IgD-negative memory B cell (primary cell): Measurements from ENCODE around the gene GPX5. TPM values are rescaled to one million over a fixed set of nuclear protein-coding genes. Genes with fewer than 3 reads are reported as not detected.
"Not testable (repeated sequence)": the region's sequence is repeated elsewhere in the genome, so short reads cannot be mapped to it uniquely, and the experiment has no call there.

ENCODE experiments used
- H3K27ac Mint-ChIP-seq, 3 donors: one replicate each; pipeline ENCODE4 v1.8.0; 2020 to 2022; ENCODE audit warnings: mild to moderate bottlenecking in 3 of 3, mixed read lengths in 3 of 3, moderate library complexity in 1 of 3
- H3K27me3 Mint-ChIP-seq: one replicate; pipeline ENCODE4 v1.8.0; 2021; ENCODE audit warnings: mixed read lengths
- H3K36me3 Mint-ChIP-seq: one replicate; pipeline ENCODE4 v1.8.0; 2020; ENCODE audit warnings: mild to moderate bottlenecking, mixed read lengths
- H3K4me1 Mint-ChIP-seq, 3 donors: one replicate each; pipeline ENCODE4 v1.8.0; 2020 to 2022; ENCODE audit warnings: mixed read lengths in 3 of 3, mild to moderate bottlenecking in 1 of 3
- H3K4me3 Mint-ChIP-seq, 4 donors: one replicate each; pipeline ENCODE4 v1.8.0; 2020 to 2022; ENCODE audit warnings: mild to moderate bottlenecking in 4 of 4, mixed read lengths in 4 of 4, moderate library complexity in 3 of 4
- H3K9me3 Mint-ChIP-seq, 3 donors: one replicate each; pipeline ENCODE4 v1.8.0; 2020 to 2021; ENCODE audit warnings: mixed read lengths in 3 of 3, mild to moderate bottlenecking in 1 of 3
- polyA plus RNA-seq: library from polyadenylated mRNA; unstranded; fragments of 300-500 nt; fragmentation: Illumina TruSeq; gene quantifications from one replicate; pipeline ENCODE4 v1.2.3, GENCODE V29; 2021

The GPX5 gene
- polyA plus RNA-seq, 1 donor from 2014 or later: not detected

DNA sequence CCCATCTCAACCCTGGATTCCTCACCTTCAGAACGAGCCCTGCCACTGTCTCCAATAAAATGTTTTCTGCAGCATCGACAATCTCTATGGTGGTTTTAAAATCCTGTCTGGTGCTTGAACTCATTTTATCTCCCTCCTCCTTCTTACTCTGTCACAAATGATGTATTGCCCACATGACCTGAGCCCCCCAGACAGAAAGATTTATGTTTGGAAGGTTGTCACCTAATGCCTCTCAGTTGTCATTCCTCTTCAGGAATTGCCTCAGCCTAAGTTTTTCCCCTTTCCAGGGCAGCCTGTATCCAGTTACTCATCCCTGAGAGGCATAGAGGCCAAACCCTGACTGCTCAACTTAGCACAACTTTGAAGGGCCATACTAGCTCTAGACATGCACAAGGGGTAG is 9.2 kb downstream of the GPX5 start:
- Mint-ChIP-seq H3K27ac (no peak overlapping the region), H3K9me3 (peaks cover 0 to 6% (median 0%) of the 10 kb centered on the region in 3 donors), H3K4me1 (peaks cover 0 to 6% (median 5%) of the 10 kb centered on the region in 3 donors), H3K4me3 (no peak overlapping the region), H3K27me3 (peaks cover 34% of the 10 kb centered on the region), H3K36me3 (peaks cover 3% of the 10 kb centered on the region)

DNA sequence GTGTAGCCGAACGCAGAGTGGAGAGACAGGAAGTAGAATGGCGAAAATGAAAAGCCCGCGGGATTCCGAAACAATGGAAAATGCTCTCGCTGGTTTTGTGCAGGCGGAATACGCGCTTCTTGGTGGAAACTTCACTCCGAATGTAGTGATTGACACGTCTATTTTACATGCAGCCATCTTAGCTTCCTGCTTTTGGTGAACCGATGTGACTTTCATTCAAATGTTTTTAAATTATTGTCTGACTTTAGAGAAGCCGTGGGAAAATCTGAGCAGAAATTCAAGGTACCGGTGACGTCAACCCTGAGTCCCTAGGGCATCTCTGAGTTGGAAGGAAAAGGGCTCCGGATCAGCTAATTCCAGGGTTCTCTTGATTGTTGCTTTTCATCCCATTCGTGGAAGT is 11.4 kb downstream of the GPX5 start:
- H3K4me1 Mint-ChIP-seq: peaks cover 6 to 9% (median 6%) of the 10 kb centered on the region in 3 donors
- H3K9me3 Mint-ChIP-seq: peaks cover 0 to 16% (median 13%) of the 10 kb centered on the region in 3 donors
- H3K27me3 Mint-ChIP-seq: peaks cover 38% of the 10 kb centered on the region
- peak overlapping the region in 2 of 4 donors; percentile 49 to 84 for H3K4me3 Mint-ChIP-seq
- H3K27ac Mint-ChIP-seq: no peak overlapping the region
- peaks cover 3% of the 10 kb centered on the region for H3K36me3 Mint-ChIP-seq

GRCh38 chr6:28537509-28538140 is 11.9 kb downstream of the GPX5 start:
- peak overlapping the region in 1 of 3 donors; percentile 17 for H3K27ac Mint-ChIP-seq
- H3K4me1 Mint-ChIP-seq: peaks cover 6 to 13% (median 11%) of the 10 kb centered on the region in 3 donors
- H3K4me3 Mint-ChIP-seq: peak overlapping the region in 2 of 4 donors; percentile 49 to 84
- H3K27me3 Mint-ChIP-seq: peaks cover 43% of the 10 kb centered on the region
- peaks cover 0 to 17% (median 16%) of the 10 kb centered on the region in 3 donors for H3K9me3 Mint-ChIP-seq
- H3K36me3 Mint-ChIP-seq: peaks cover 3% of the 10 kb centered on the region

GRCh38 chr6:28541996-28542395 is 16.3 kb downstream of the GPX5 start:
- Mint-ChIP-seq H3K4me1 (peaks cover 15 to 27% (median 24%) of the 10 kb centered on the region in 3 donors), H3K4me3 (peak overlapping the region; percentile 9 to 86 (median 78)), H3K36me3 (no peaks in the 10 kb centered on the region), H3K9me3 (peaks cover 0 to 17% (median 16%) of the 10 kb centered on the region in 3 donors), H3K27ac (peak overlapping the region in 1 of 3 donors; percentile 63), H3K27me3 (peaks cover 44% of the 10 kb centered on the region)

DNA sequence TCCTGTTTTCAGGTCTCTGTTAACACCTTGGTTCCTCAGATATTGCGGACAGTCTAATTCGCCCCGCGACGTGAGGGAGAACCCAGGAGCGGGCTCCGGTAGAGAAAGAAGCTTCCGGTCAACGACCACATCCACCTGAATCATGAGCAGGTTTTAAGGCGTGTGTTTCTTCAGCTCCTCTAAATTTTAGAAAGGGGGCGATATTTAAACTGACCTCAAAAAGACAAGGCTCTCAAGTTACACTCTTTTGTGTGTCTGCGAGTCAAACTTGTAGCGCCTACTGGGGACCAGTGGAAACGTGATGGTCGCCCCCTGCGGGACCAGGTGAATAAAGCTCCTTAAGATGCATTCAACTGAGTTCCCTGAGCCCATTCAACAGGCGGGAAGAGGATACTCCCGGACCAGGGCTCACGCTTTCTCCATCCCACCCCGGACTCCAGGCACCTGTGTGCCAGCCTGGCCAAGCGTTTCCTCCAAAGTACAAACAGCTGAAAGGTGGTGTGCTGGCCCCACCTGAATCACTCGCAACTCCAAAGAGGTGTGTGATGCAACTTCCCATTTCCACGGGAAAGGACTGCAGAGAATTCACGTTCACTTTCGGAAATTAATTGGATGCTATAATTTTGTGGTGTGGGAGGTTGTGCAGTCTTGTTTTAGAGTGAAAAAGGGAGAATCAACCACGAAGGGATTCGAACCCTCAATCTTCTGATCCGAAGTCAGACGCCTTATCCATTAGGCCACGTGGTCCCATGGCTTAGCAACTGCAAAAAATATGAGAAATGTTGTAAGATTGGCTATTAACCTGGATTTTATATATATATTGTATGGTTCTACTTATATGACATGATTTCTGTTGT is 17.0 kb downstream of the GPX5 start:
- H3K27me3 Mint-ChIP-seq: peaks cover 39% of the 10 kb centered on the region

DNA sequence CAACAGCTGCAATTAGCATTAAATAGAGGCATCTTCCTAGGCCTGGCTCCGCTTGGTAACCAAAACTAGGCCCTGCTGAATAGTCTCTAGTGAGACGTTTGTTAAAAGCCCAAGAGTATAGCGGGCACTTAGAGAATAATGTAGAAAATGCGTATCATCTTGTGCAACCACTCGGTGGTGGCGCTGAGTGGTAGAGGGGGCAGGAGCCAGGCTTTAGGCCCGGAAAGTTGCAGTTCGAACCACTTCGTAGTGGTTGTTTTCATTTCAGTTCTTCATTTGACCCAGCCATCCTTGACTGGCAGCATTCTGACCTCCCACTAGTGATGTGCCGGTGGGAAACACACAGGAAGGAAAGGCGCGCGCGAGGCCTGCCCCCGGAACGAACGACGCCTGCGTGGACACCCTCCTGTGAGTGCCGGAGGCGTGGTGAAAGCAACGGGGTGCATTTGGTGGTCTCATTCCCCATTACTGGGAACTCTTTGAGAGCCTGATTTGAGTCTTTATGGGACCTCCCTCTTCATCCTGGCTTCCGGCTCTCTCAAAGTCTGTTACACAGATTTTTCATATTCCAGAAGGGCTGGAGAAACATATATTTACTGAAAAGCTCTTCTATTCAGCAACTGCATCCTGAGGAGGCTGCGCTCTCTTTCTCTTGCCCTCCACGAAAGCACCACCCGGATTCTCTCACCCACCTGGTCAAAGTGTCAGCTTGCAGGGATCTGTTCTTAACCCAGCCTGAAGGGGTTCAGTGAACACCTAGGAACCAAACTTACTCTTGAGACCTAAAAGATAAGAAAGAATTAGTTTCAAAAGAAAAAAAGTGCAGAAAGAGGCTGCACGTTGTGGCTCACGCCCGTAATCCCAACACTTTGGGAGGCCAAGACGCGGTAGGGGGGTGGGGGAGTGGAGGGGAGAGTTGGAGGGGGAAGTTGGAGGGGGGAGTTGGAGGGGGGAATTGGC is 18.2 kb downstream of the GPX5 start:
- H3K4me3 Mint-ChIP-seq: peak overlapping the region; percentile 77 to 92 (median 82)
- H3K27me3 Mint-ChIP-seq: peaks cover 35% of the 10 kb centered on the region
- peaks cover 0 to 22% (median 17%) of the 10 kb centered on the region in 3 donors for H3K9me3 Mint-ChIP-seq
- H3K27ac Mint-ChIP-seq: peak overlapping the region in 2 of 3 donors; percentile 63 to 91
- H3K4me1 Mint-ChIP-seq: peaks cover 13 to 27% (median 21%) of the 10 kb centered on the region in 3 donors
- H3K36me3 Mint-ChIP-seq: no peaks in the 10 kb centered on the region

More for the DNA sequence above, 17.0 kb downstream of the GPX5 start:
- H3K36me3 Mint-ChIP-seq: no peaks in the 10 kb centered on the region
- peak overlapping the region; percentile 48 to 86 (median 78) for H3K4me3 Mint-ChIP-seq
- H3K9me3 Mint-ChIP-seq: peaks cover 0 to 17% (median 16%) of the 10 kb centered on the region in 3 donors
- peaks cover 15 to 27% (median 21%) of the 10 kb centered on the region in 3 donors for H3K4me1 Mint-ChIP-seq
- peak overlapping the region in 2 of 3 donors; percentile 63 to 89 for H3K27ac Mint-ChIP-seq

DNA sequence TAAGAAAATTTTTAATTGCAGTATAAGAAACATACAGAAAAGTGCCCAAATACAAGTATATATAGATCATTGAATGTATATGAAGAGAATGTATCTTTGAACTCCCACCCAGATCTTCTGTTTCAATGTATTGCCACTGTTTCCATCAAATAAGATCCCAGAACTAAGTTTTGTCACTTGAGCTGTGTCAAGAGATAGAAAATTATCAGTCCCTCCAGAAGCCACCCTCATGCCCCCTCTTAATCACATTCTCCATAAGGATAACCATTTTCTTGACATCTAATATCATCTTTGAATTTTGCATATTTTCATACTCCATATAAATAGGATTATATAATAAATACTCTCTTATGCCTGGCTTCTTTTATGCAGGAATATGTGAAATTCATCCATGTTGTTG is 20.3 kb downstream of the GPX5 start:
- no peak overlapping the region for H3K4me3 Mint-ChIP-seq
- peaks cover 13 to 21% (median 20%) of the 10 kb centered on the region in 3 donors for H3K4me1 Mint-ChIP-seq
- no peak overlapping the region for H3K27ac Mint-ChIP-seq
- H3K27me3 Mint-ChIP-seq: peaks cover 29% of the 10 kb centered on the region
- peaks cover 0 to 13% (median 9%) of the 10 kb centered on the region in 3 donors for H3K9me3 Mint-ChIP-seq
- H3K36me3 Mint-ChIP-seq: no peaks in the 10 kb centered on the region

DNA sequence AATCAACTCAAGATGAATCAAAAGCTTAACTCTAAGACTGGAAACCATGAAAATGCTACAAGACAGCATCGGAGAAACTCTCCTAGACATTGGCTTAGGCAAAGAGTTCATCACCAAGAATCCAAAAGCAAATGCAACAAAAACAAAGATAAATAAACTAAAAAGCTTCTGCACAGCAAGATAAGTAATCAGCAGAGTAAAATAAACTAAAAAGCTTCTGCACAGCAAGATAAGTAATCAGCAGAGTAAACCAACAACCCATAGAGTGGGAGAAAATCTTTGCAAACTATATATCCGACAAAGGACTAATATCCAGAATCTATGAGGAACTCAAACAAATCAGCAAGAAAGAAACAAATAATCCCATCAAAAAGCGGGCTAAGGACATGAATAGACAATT is 21.3 kb downstream of the GPX5 start:
- peaks cover 24% of the 10 kb centered on the region for H3K27me3 Mint-ChIP-seq
- not testable (repeated sequence) for H3K27ac Mint-ChIP-seq, H3K9me3 Mint-ChIP-seq

DNA sequence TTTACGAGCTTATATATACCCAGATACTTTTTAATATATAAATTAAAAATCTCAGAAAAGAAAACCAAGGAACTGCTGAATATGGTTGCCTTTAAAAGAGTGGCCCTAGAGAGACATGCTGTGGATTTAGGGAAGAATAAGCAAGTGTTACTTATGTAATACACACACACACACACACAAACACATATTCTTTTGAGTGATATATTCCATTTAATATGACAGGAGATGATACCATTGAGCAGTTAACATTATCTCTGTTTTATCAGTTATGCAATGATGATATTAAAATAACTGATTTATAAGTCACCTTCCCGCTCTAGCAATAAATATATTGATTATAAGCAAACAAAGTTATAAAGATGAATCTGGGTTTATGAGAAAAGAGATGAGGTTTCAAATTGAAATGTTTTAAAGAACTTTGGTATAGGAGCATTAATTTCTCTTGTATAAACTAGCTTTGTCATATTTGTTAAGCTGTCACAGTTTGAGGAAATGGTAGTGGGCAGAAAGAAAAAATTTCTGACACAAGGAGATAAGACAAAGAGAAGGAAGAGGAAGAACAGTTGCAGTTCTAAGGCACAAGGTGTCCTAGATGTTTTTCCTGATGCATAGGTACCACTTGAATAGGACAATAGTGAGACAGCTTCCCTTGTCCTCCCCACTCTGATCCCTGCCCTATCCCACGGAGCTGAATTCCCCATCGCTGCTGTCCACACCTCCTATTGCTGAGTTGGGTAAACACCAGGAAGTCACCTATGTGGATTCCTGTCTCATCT is 26.4 kb downstream of the GPX5 start:
- Mint-ChIP-seq H3K4me3 (no peak overlapping the region), H3K9me3 (peaks cover 0 to 8% (median 0%) of the 10 kb centered on the region in 3 donors), H3K27ac (no peak overlapping the region)

More for the DNA sequence above, 21.3 kb downstream of the GPX5 start:
- not testable (repeated sequence) for H3K36me3 Mint-ChIP-seq, H3K4me3 Mint-ChIP-seq
- peaks cover 13 to 21% (median 19%) of the 10 kb centered on the region in 3 donors for H3K4me1 Mint-ChIP-seq

GRCh38 chr6:28553384-28553985 is 27.8 kb downstream of the GPX5 start:
- peaks cover 23% of the 10 kb centered on the region for H3K27me3 Mint-ChIP-seq

More for the DNA sequence above, 26.4 kb downstream of the GPX5 start:
- no peaks in the 10 kb centered on the region for H3K36me3 Mint-ChIP-seq
- H3K27me3 Mint-ChIP-seq: peaks cover 24% of the 10 kb centered on the region
- no peaks in the 10 kb centered on the region for H3K4me1 Mint-ChIP-seq

GRCh38 chr6:28553986-28554881 is 28.6 kb downstream of the GPX5 start:
- peak overlapping the region in 1 of 4 donors; percentile 58 for H3K4me3 Mint-ChIP-seq
- H3K27me3 Mint-ChIP-seq: peaks cover 20% of the 10 kb centered on the region

More at GRCh38 chr6:28553384-28553985, 27.8 kb downstream of the GPX5 start:
- no peaks in the 10 kb centered on the region for H3K4me1 Mint-ChIP-seq
- H3K36me3 Mint-ChIP-seq: no peaks in the 10 kb centered on the region
- H3K9me3 Mint-ChIP-seq: peaks cover 0 to 2% (median 0%) of the 10 kb centered on the region in 3 donors
- H3K27ac Mint-ChIP-seq: no peak overlapping the region
- no peak overlapping the region for H3K4me3 Mint-ChIP-seq

DNA sequence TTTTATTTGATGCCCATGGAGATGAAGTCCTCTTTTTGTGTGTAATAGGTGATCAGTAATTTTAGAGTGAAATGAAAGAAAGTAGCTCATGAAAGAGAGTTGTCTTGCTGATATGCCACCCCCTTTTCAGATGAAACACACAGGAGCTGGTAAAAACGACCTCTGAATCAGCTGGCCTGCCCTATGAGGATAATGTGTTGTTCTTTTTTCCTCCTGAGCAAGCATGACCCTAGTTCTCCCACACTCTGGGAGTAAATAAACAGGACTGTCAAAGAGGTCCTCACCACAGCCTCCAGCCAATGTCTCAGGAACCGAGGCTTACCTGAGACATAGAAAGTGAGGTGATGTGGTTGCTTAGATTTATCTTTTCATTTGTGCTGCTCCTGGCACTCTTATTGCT is 29.5 kb downstream of the GPX5 start:
- Mint-ChIP-seq H3K27me3 (peaks cover 23% of the 10 kb centered on the region), H3K27ac (no peak overlapping the region), H3K9me3 (peaks cover 0 to 2% (median 0%) of the 10 kb centered on the region in 3 donors), H3K4me3 (no peak overlapping the region), H3K4me1 (peaks cover 0 to 1% (median 0%) of the 10 kb centered on the region in 3 donors), H3K36me3 (no peaks in the 10 kb centered on the region)

More at GRCh38 chr6:28553986-28554881, 28.6 kb downstream of the GPX5 start:
- Mint-ChIP-seq H3K9me3 (peaks cover 0 to 2% (median 0%) of the 10 kb centered on the region in 3 donors), H3K27ac (no peak overlapping the region), H3K36me3 (no peaks in the 10 kb centered on the region), H3K4me1 (no peaks in the 10 kb centered on the region)
